GM19238 (cell line): ENCODE results near the gene SACM1L.
"Not testable (repeated sequence)": the region's sequence is repeated elsewhere in the genome, so short reads cannot be mapped to it uniquely, and the experiment has no call there.

Experiments used
- DNase-seq: peaks from one replicate; pipeline ENCODE4 v3.0.0; 2011; ENCODE audit warnings: low spot score; ENCODE audit not compliant: insufficient read length

The SACM1L gene

DNA sequence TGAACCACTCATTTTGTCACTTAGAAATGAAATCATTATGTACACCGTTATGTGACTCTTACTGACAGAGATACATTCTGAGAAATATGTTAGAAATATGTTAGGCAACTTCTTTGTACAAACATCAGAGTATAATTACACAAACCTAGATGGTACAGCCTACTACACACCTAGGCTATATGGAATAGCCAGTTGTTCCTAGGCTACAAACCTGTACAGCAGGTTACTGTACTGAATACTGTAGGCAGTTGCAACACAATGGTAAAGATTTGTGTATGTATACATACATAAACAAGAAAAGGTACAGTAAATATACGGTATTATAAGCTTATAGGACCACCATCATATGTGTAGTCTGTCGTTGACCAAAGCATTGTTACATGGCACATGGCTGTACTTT lies 3.7 kb downstream of the SACM1L start:
- no peak for DNase-seq

- DNase-seq, result no peak
Observed at GRCh38 chr3:45693941-45694521, 4.8 kb downstream of the SACM1L start.

GRCh38 chr3:45695166-45695565 lies 6.0 kb downstream of the SACM1L start:
- DNase-seq, result not testable (repeated sequence)

GRCh38 chr3:45700570-45701073 lies 11.4 kb downstream of the SACM1L start:
- no peak for DNase-seq

- DNase-seq, result no peak
Observed at GRCh38 chr3:45701172-45701867, 12.1 kb downstream of the SACM1L start.

DNA sequence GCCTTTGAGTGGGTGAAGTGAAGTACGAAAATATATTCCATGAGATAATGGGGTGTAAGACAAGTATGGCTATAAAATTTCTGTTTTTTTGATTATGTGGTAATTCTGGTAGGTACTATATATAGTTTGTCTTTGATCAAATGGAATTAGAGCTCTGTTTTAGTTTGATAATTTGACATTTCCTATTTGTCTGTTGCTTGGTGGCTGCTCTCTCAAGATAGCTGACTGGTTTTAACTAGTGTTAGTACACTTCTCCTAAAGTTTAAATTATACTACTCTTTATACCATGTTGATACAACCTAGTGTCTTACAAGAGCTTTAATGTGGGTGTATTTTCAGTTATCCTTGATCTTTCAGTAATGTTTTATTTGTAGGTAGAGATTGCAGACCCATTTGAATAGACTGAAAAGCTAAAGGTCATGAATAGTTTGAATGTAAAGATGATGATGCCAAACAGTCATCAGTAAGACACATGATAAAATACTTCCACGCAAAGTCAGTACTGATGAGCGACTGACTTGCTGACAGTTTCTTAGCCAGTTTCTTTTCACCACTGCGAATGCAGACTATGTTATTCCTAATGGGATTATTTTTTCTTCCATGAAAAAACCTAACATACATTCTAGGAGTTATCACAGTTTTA lies 15.2 kb downstream of the SACM1L start:
- no peak for DNase-seq

- DNase-seq, result no peak
Observed at GRCh38 chr3:45705839-45706808, 16.9 kb downstream of the SACM1L start.

GRCh38 chr3:45711931-45712330 lies 22.7 kb downstream of the SACM1L start:
- DNase-seq, result no peak

GRCh38 chr3:45712434-45713110 lies 23.4 kb downstream of the SACM1L start:
- no peak for DNase-seq

- no peak for DNase-seq
Observed at GRCh38 chr3:45715945-45716344, 26.7 kb downstream of the SACM1L start.

DNA sequence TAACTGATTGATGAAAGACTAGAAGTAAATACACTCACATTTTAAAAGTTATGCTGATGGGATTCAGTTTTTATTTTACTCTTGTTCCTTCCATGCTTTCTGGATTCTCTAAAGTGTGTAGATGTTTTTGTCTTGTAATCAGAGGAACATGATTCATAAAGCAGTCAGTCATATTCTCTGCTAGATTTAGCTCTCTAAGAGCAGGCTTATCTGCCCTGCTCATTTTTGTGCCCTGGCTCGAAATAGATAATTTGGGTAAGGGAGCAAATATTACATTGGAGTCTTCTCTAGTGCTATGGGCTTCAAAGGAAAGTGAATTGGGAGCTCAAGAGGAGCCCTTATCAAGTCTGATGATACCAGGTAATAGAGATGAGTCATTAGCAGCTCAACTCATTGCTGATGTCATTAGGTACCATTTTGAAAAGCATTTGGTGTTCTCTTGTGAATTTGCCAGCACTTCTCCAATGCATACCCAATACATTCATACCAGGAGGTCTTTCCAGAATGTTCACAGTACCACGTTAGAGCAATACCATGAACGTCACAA lies 27.7 kb downstream of the SACM1L start:
- DNase-seq, result no peak

DNA sequence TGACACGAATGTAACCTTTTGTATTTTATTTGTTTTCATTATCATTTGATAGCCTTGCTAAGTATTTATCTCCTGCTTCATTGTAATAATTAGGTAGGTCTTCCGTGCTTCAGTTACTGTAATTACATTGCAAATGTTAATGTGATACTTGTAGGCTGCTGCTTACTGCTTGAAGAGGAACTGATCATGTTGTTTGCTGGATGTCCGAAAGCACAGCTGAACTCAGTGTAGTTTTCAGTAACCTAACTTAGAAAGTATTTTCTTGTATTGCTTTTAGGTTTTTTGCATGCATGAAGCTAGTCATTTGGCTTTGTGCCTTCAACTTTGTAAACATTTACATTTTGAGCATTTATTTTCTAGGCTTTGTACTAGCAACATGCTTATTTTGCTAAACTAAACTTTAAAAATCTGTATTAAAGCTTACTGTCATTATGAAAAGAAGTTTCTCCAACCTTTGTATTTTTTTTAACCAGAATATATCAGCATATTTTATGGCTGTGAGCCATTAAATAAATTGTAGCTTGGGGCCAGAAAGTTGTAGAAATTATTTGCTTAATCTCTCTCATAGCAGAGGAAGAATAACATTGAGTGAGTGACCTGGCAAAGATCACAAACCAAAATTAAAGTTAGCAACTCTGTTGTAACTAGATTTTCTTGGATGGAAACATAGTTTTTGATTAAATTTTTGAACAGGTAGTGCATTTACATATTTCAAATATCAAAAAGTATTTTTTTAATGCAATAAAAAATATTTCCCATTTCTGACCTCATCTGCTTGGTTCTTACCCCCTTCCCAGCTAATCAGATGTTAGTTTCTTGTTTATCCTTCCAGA lies 30.7 kb downstream of the SACM1L start:
- no peak for DNase-seq

DNA sequence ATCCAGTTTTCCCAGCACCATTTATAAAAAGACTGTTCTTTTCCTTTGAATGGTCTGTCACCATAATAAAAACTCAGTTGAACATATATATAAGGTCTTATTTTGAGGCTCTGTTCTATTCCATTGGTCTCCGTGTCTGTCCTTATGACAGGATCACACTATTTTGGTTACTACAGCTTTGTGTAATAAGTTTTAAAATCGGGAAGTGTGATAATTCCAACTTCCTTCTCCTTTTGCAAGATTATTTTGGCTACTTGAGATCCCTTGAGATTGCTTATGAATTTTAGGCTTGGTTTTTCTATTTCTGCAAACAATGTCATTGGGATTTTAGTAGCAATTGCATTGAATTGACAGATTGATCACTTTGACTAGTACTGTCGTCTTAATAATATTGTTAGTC lies 35.7 kb downstream of the SACM1L start:
- DNase-seq, result no peak

- DNase-seq, result no peak
Observed at GRCh38 chr3:45729614-45730013, 40.4 kb downstream of the SACM1L start.

- no peak for DNase-seq
Observed at GRCh38 chr3:45730409-45731154, 41.4 kb downstream of the SACM1L start.

DNA sequence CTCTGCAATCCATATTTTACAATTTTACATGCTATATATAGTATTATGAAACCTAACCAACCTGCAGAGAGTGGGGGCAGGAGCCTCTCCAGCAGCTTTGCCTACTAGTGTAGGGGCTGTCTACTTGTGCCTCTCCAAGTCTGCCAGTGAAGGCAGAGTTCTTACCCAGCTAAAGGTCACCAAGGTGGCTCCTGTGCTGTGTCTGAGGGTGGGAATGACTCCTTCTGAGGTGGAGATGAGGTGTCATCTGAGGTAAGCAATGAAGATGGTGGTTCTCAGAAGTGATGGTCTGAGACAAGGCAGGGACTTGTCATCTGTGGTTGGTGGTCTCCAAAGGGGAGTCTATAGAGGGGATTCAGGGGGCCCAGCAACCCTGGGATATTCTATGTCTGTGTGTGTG lies 47.5 kb downstream of the SACM1L start:
- no peak for DNase-seq

GRCh38 chr3:45737234-45737633 lies 48.0 kb downstream of the SACM1L start:
- DNase-seq, result no peak

GRCh38 chr3:45739991-45740390 lies 50.8 kb downstream of the SACM1L start:
- DNase-seq, result no peak

- no peak for DNase-seq
Observed at GRCh38 chr3:45741247-45741646, 52.1 kb downstream of the SACM1L start.
